ENCODE results near the gene CDH13. TPM values are rescaled to one million over a fixed set of nuclear protein-coding genes. Genes with fewer than 3 reads are reported as not detected.
A peak's percentile ranks its signal among the peaks of the same experiment; 100 is the strongest.

Gene CDH13
- total RNA-seq, 1 donor from 2014 or later = not detected

DNA sequence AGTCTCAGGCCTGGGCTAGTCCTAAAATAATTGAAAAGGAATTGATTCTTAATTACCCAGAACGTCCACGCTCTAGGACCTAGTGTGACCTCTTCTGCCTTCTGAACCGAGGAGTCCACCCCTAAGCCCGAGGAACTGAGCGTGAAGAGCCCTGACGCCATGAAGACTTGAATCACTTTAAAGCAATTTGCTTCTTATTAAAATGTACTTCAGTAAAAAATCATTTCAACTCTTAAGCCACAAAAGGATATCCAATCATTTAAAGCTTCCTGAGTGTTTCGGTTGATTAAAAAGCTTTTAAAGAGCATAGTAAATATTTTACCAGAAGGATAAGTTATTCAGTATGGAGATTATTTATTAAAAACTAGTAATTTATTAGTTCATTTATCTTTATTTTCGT is 1192.6 kb downstream of the CDH13 start:
- TF ChIP-seq, protein P1, sequence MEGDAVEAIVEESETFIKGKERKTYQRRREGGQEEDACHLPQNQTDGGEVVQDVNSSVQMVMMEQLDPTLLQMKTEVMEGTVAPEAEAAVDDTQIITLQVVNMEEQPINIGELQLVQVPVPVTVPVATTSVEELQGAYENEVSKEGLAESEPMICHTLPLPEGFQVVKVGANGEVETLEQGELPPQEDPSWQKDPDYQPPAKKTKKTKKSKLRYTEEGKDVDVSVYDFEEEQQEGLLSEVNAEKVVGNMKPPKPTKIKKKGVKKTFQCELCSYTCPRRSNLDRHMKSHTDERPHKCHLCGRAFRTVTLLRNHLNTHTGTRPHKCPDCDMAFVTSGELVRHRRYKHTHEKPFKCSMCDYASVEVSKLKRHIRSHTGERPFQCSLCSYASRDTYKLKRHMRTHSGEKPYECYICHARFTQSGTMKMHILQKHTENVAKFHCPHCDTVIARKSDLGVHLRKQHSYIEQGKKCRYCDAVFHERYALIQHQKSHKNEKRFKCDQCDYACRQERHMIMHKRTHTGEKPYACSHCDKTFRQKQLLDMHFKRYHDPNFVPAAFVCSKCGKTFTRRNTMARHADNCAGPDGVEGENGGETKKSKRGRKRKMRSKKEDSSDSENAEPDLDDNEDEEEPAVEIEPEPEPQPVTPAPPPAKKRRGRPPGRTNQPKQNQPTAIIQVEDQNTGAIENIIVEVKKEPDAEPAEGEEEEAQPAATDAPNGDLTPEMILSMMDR (IDR thresholded peaks at IDR 0.05) = no peak
- no peak for DNase-seq
- Mint-ChIP-seq H3K4me1 (peaks cover 1% of the 10 kb centered on the region), H3K27me3 (peaks cover 3% of the 10 kb centered on the region), H3K27ac (no peak overlapping the region), H3K4me3 (no peak overlapping the region), H3K9me3 (no peaks in the 10 kb centered on the region), H3K36me3 (ENCODE audit: low read depth) (no peaks in the 10 kb centered on the region)
- intact Hi-C loops (cut with micrococcal nuclease) = no loop called here
- CTCF ChIA-PET = no interaction called here
- no peak for ATAC-seq (ENCODE audit: low read depth)
- POLR2A ChIA-PET = no interaction called here

DNA sequence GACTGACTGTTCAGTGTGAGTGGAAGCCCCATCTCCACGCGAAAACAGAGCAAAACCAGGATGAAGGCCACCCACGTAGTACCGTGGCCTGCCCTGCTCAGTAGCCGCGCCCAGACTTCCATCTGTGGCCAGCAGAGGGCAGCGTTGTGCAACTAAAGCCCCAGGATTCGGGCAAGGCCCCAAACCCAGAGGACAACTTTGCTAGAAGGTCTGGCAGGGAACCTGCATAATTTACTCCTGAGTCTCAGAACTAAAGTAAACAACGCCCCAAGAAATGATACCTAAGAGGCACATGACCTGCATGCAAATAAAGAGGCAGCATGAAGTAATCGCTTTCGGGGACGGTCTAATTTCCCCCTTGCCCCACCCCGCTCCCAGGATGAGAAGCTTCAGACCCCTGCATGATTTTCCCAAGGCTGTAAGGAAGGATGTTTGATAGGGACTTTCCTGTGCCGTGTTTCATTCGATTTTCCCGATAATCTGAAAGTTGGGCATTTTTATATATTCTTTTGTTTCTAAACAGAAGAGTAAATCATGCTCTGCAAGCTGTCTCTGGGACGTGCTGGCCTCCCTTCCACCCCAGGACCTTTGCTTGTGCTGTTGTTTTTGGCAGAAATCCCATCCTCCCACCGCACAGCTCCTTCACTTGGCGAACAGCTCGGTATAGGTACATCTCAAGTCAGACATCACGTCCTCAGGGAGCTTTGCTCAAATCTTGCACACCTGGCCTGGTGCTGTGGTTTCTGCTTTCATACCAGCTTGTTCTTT is 1199.6 kb downstream of the CDH13 start:
- Mint-ChIP-seq H3K4me3 (no peak overlapping the region), H3K9me3 (no peaks in the 10 kb centered on the region), H3K4me1 (peaks cover 7% of the 10 kb centered on the region), H3K27ac (no peak overlapping the region), H3K27me3 (peaks cover 5% of the 10 kb centered on the region), H3K36me3 (ENCODE audit: low read depth) (no peaks in the 10 kb centered on the region)
- ATAC-seq (ENCODE audit: low read depth) = peak; percentile 94
- DNase-seq = peak; percentile 78
- intact Hi-C loops (cut with micrococcal nuclease) = loop anchor here (1.0 to 5.0 kb wide), 6 partner anchors 17 to 361 kb away; partner anchors contain the start of genes MLYCD and TAF1C
- ChIA-PET POLR2A (interaction anchor here (0.6 kb wide), 1 partner anchor 20 kb away, joined by 5 read pairs; no protein-coding TSS in a partner anchor), CTCF (interaction anchor here (0.6 to 2.2 kb wide), 17 partner anchors 8 to 360 kb away, joined by 3 to 12 read pairs (median 4); no protein-coding TSS in a partner anchor)
- TF ChIP-seq, protein P1 (IDR thresholded peaks at IDR 0.05) = peak; percentile 59

DNA sequence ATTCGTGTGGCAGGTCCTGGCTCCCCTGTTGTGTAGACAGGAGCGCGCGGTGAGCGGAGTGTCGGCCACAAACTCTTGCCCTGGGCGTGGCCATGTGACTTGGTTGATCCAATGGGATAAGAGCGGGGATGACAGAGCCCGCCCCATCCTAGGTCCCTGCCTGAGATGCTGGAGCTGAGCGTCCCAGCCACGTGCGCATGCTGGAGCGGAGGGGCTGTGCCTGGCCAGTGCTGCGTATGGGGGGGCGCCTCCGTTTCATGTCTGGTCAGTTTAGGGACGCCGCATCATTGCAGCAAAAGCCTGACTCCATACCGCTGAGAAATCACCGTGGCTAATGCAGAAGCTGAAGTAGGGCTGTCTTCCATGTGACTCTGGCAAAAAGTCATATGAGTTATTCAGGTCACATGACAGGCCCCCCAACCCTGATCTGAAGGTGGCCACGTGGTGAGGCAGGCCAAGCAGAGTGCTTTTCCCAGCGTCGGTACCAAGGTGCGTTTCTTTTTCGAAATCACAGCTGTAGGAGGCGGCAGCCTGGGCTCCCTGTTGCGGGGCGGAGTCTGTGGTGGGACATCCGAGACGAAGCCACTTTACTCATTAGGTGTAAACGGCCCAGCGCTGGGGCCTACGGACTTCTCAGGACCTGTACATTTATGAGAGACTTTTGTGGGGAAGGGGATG is 1203.5 kb downstream of the CDH13 start:
- CTCF ChIA-PET = no interaction called here
- H3K4me1 Mint-ChIP-seq = peaks cover 7% of the 10 kb centered on the region
- no peak for DNase-seq
- POLR2A ChIA-PET = no interaction called here
- no peak for ATAC-seq (ENCODE audit: low read depth)
- no peaks in the 10 kb centered on the region for H3K36me3 Mint-ChIP-seq (ENCODE audit: low read depth)
- no peaks in the 10 kb centered on the region for H3K9me3 Mint-ChIP-seq
- intact Hi-C loops (cut with micrococcal nuclease) = no loop called here
- TF ChIP-seq, protein P1 (IDR thresholded peaks at IDR 0.05) = no peak
- no peak overlapping the region for H3K27ac Mint-ChIP-seq
- no peak overlapping the region for H3K4me3 Mint-ChIP-seq
- H3K27me3 Mint-ChIP-seq = no peaks in the 10 kb centered on the region

DNA sequence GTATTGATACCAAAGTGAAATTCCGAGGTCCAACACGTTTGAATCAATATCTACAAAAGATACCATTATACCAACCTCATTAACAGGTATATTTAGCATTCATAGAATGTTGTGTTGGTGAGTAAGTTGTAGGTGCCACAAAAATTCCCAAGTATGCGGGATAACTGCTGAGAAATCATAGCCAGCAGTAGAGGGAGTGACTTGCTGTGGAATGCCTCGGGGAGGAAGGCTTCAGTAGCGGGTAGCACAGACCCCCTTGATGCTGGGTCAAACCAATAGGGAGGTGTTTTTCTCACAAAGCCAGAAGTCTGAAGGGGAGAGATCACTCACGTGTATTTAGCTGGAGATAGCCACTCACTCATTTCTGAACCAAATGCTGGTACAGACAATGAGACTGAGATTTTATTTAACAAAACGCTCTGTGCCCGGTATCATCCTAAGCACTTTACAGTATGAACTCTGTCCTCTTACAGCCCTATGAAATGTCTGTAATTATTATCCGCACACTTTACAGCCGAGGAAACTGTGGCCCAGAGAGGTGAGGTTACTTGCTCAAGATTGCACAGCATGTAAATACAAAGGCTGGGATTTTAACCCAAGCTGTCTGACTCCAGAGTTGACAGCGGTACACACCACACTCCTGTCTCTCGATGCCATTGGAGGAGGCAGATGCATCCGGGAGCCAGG is 1204.1 kb downstream of the CDH13 start:
- H3K27ac Mint-ChIP-seq = no peak overlapping the region
- intact Hi-C loops (cut with micrococcal nuclease) = no loop called here
- no peak for DNase-seq
- ChIA-PET POLR2A (no interaction called here), CTCF (no interaction called here)
- TF ChIP-seq, protein P1 (IDR thresholded peaks at IDR 0.05) = no peak
- no peaks in the 10 kb centered on the region for H3K9me3 Mint-ChIP-seq
- H3K4me1 Mint-ChIP-seq = peaks cover 5% of the 10 kb centered on the region
- no peaks in the 10 kb centered on the region for H3K36me3 Mint-ChIP-seq (ENCODE audit: low read depth)
- ATAC-seq (ENCODE audit: low read depth) = no peak
- no peak overlapping the region for H3K4me3 Mint-ChIP-seq
- H3K27me3 Mint-ChIP-seq = no peaks in the 10 kb centered on the region

All from activated B cell treated with CpG ODN at 0.5 μM for 24 hours (primary cell).